HG02840 (cell line): Measurements from ENCODE around the gene TBL1X.

Source experiments
- ATAC-seq: cut with Tn5 transposase; IDR thresholded peaks from one replicate; pipeline ENCODE4 v1.9.1; 2021; ENCODE audit warnings: mild to moderate bottlenecking, moderate library complexity, moderate number of reproducible peaks; ENCODE audit not compliant: unreplicated experiment, low FRiP score

Gene TBL1X

DNA sequence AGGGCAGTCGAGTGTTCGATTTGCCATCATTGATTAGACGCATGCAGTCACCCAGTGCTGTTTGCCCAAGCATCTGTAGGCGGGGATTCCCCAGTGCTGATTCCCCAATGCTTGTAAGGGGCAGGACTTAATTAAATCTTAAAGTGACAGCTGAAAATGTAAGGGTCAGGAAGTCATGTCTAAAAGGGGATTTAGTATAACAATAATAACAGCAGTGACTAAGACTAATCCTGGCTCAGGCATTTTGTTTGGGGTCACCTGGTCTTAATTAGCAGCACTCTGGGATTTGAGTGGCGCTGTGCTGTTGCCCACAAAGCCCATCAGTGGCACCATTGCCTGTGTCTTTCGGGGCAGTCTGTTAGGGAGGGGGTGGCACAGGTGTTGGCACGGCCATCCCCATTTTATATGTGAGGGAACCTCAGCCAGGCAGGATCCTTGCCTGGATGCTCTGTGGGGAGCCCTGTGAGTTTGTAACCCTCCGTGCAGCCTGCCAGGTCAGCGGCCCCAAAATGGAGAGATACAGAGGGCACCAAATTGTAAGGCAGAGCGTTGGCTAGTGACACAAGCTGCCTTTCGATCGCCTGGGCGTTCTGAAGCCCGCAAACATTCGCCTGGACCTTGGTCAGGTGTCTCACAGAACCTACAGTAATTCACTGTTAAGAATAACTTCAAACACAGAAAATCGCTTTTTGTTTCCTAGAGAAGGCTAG is 146.7 kb downstream of the TBL1X start:
- no peak for ATAC-seq

DNA sequence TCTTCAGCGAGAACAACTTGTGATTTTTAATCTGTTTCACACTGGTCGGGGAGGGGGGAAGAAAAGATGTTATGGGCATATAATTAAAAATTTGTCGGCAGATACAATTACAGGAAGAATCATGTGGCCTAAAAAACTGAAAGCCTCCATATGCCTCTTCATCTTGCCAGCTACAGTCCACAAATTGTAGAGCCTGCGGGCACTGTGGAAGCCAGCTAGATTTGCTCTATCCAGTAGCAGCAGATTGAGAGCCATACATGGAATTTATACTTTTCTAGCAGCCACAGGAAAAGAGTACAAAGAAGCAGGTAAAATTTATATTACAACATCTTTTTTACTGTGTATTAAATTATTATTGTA is 147.3 kb downstream of the TBL1X start:
- ATAC-seq = no peak

DNA sequence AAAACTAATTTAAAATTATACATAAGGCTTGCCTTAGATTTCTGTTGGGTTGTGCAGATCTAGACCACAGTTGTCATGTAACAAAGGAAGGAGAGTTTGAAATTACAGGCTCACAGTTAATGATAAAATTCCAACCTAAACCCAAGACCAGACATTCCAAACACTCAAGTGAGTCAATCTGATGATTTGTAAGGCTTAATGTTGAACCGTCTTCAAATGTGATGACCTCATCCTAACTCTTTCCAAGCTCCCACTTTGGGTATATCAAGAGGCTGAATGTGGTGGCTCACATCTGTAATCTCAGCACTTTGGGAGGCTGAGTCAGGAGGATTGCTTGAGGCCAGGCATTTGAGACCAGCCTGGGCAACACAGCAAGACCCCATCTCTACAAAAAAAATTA is 149.2 kb downstream of the TBL1X start:
- ATAC-seq = no peak

DNA sequence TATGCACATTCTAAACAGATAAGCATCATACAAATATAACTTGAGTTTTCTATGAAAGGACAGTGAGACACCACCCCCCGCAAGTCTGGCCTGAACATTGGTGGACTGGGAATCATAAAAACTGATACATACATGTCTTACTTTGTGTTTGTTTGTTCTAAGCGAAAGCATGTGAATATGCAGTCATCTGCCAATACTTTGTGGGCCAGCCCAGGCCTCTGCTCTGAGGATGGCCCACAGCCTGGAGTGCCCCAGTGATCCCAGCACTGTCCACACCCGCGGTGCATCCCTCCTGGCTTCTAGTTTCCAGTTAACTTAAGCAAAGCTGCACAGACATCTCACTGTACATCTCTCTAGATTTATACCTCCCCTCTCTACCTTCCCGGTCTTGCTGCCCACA is 154.3 kb downstream of the TBL1X start:
- no peak for ATAC-seq

DNA sequence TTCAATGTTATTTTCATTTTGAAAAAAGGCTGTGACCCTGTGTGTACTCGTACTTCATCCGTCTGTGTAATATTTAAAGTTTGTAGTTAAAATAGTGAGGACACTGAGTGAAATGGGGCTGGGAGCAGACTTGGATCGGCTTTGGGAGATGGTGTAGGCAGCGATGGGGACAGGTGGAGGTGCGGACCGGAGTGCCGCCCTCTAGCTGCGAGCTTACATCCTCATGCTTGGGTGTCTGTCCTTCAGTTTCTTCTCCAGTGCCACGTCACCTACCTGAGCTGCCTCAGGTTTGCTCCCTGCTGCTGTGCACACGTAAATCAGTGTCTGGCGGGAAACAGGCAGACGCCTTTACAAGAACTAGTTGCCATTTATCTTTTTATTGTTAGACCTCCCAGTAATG is 154.7 kb downstream of the TBL1X start:
- ATAC-seq = no peak

DNA sequence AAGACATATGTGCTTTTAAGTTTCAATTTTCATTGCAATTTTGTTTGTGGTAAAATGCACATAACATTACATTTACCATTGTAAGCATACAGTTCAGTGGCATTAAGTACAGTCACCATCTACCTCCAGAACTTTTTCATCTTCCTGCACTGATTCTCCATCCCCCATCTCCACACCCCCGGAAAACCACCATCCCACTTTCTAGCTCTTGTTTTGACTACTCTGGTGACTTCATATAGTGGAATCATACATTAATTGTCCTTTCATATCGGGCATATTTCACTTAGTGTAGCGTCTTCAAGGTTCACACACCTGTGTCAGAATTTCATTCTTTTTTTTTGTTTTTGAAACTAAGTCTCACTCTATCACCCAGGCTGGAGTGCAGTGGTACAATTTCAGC is 157.3 kb downstream of the TBL1X start:
- ATAC-seq = no peak

DNA sequence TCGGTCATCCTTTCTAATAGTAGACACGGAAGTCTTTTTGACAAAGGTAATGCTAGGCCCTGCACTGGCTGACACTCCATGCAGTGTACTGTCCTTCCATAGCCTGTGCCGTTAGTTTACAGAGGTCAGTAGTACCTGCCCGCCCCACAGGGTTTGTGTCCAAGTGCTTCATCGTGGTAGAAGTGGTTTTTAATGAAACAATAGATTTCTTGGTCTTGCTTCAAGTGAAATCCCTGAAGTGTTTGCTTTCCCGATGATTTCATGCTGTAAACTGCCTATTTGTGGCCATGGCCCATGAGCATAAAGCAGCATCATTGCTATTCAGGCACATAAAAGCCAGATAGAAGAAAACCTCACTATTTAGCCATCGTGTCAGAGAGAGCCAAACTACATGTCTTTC is 161.5 kb downstream of the TBL1X start:
- ATAC-seq = no peak

DNA sequence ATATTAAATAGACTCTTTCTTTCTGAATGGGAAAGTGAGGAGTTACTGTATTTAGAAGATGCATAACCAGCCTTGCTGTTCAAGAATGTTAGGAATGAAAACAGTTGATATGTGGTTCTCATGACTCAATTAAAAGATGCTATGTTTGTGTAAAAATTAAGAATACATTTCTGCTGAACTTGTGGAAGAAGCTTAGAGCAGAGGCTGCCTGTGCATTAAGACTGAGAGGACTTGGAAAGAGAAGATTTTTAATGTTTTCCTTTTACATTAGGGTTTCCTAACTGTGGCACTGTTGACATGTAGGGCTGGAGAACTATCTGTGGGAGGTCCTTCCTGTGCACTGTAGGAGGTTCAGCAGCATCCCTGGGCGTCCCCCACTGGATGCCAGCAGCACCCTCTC is 163.1 kb downstream of the TBL1X start:
- no peak for ATAC-seq

DNA sequence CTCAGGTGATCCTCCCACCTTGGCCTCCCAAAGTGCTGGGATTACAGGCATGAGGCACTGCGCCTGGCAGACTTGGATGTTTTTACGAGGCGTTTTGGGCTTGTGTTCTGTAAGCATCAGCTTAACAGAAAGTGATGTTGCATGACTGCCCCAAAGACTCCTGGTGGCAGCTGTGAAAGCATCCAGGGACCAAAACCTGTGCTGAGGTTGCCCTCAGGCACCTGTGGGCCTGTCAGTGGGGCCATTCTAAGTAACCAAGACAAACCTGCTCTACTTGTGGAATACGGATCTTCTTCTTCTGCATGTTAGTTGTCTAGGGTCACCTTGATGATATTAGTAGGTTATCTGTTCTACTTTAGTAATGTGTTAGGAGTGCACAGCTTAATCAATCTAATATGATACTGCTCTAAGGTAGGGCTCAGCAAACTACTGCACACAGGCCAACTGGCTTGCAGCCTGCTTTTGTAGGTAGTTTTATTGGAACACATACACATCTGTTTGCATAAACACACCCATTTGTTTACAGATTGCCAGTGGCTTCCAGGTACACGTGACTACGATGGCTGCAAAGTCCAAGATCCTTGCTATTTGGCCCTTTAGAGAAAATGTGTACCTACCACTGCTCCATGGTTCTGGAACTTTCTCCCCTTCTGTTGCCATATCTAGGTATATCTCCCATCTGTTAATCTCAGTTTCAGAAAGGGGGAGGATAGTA is 164.1 kb downstream of the TBL1X start:
- ATAC-seq = no peak

DNA sequence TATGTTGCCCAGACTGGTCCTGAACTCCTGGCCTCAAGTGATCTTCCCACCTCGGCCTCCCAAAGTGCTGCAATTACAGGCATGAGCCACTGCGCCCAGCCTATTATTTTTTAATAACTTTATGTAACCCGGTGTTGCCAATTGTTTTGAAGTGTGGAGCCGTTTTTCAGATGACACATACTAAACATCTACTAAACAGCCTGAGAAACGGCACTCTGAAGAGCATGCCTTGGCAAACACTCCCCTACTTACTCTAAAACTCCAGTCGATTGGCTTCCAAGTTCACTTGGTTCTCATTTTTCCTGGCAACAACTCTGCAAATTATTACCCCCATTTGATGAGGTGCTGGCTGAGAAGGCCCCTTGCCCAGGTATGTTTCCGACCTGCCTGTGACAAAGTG is 169.7 kb downstream of the TBL1X start:
- ATAC-seq = no peak

DNA sequence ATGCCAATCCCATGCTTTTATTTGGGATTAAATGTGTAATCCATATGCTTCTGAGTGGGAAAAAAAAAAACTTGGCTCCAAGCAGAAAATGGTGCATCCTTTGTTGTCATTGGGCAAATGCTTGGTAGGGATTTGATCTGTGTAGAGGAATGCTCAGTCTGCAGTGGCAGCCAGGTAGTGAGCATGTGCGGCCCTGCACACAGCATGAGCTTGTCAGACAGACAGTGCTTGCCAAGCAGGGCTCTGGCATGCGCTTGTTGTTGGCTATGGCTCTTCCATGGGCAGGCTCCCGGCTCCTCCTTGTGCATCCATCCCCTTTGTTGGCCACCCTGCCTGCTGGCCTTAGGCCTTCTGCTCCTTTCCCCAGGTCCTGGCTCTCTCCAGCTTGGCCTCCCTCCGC is 170.5 kb downstream of the TBL1X start:
- ATAC-seq = no peak

DNA sequence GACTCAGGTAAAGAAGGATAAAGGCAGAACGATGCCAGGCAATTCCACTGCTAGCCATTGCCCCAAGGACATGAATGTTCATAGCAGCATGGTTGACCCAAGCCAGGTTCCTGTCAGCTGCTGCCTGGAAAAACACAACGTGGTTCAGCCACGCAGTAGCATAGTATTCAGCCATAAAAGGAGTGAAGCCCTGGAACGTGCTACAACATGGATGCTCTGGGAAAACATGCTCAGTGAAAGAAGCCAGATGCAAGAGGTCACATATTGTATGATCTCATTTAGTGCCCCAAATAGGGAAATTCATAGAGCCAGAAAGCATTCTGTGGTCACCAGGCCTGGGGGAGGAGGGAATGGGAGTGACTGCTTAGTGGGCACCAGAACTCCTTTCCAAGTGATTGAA is 170.9 kb downstream of the TBL1X start:
- no peak for ATAC-seq

DNA sequence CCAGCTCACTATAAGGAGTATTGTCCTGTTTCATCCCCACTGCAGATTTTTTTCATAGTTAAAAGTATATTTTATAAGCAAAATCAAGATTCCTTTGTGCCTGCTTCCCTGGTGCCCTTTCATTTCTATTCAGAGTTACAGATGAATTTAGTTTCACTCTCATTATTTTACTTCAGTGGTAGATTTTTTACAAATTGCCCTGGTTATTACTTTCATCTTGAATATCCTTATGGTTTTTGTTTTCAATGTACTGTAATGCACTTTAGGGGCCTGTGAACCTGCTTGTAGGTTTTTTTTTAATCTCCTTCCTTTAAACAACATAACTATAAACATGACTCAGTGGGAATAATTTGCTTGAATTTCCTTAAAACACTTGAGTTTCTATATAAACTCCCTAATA is 174.0 kb downstream of the TBL1X start:
- no peak for ATAC-seq

DNA sequence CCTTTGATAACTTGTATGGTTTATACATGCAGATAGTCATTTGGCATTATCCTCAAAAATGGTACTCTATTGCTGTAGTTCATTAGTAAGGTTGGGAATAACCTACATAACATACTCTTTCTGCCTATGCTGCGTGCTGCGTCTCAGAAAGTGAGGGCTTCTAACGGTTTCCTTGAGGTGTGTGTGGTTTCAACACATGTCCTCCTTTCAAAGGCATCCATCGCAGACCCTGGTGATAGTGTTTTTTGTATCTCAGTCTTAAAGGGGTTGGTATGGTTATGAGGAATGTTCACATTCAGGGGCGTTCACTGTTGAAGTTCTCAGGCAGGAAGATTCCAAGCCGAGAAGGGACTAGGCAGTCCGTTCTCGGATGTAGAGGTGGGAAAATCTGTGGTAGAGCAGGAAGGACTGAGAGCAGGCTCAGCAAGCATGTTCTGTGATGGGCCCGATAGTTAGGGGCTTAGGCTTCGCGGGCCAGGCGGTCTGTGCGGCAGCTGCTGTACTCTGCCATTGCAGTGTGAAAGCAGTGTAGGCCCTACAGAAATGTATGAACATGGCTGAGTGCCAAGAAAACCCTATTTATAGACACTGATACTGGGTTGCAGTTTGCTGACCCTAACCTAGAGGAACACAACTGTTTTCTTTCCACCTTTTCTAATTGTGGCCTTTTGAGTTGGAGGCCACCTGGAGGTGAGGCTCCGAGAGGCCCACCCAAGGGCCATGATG is 177.6 kb downstream of the TBL1X start:
- ATAC-seq = no peak

DNA sequence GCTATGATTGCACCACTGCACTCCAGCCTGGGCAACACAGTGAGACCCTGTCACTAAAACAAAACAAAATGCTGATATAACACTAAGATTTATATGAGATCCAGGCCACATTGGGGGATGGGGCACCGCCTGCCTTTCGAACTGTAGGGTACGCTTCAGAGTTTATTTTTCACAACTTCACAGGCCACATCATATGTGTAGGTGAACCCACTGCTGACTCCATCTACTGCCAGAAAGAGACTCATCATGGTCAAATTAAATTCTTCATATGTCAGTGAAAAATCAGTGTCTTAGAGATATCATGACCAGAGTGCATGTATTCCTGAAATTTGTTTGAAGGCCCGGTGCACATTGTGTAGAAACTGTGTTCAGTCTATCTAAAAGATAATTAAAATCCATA is 178.9 kb downstream of the TBL1X start:
- ATAC-seq = no peak

DNA sequence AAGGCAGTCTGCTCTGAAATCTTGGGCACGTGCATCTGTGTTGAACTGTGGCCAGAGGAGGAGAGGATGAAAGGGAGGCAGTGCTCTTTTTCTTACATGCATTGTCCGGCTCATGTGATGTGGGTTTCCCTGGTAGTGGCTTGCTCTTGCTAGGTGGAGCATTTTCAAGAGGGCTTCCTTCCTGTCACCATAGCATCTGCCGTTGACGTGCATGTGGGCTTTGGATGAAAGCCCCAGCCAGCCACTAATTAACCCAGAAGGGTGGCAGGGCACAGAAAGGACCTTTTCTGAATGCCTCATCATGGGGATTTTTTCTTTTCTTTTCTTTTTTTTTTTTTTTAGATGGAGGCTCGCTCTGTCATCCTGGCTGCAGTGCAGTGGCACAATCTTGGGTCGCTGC is 179.5 kb downstream of the TBL1X start:
- peak; percentile 89 for ATAC-seq

DNA sequence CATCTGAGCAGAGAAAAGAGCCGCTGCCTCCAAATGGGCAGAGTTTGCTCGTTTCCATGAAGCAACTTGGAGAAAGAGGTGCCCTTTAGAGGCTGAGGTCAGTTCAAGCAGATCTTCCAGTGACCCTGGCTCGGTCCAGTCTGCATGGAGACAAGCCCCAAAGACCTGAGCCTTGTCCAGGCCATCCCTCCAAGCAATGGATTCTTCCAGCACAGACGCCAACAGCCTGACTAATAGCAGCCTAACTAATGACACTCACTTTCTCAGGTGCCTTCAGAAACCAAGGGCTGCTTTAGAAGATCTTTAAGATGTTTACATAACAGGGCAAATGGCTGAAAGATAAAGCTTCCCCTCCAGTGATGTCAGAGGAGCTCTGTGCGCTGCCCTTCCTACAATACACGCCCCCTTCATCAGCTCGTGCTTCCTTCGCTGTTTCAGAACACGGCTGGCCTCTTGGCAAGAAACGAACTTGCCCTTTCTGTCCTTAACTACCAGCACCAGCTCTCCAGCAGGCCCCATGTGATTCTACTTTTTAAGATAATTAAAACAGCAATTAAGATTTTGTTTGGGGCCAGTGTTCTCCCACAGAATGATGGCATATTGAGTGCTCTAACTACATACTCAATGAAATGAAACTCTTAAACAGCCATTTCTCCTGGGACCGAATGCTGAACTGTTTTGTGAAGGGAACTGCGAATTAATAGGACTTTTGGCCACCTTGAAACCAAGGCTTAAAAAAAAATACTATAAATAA is 181.8 kb downstream of the TBL1X start:
- no peak for ATAC-seq

DNA sequence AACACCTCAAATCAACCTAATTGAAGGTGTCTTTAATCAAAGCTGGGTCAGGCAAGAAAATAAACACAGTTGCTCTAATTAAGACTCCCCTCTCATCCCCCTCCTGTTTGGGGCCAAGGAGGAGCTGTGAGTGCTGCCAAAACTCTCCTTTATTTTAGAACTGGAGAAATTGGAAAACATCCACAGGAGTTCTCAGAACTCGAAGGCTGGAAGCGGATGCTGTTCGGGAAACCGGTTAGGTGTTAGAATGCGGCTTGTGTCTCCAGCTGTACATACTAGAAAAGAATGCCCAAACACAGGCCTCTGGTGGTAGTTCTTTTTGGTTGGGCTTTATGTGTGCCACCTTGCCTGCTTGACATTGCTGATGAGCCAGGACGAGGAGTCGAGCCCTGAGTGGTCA is 182.6 kb downstream of the TBL1X start:
- ATAC-seq = no peak

DNA sequence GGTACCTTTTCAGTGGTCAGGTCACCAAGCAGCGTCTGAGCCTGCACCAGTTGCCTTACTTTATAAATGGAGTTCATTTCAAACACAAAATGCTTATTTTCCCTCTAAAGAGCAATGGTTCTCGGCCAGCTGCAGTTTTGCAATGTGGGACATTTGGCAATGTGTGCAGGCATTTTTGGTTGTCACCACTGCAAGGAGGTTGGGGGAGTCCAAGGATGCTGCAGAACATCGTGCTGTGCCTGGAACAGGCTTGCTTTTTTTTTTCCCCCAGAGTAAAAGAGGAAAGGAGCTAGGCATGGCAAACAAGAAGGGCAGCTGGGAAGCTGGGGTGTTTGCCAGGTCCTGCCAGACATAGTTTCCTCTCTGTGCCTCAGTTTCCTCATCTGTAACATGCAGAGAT is 185.2 kb downstream of the TBL1X start:
- no peak for ATAC-seq

DNA sequence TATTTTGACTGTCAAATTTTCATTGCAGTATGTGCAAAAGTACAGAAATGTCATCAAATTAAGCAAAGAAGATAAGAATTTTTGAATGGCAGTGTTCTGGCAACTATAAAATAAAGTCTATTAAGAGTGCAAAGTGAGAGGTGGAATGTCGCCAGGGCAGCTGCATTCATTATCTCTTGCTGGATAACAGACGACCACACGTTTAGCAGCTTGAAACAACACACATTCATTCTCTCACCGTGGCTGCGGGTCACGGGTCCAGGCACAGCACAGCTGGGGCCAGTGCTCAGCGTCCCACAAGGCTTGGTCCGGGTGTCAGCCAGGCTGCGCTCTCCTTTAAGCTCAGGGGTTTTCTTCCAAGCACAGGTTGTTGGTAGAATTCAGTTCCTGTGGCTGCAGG is 186.9 kb downstream of the TBL1X start:
- no peak for ATAC-seq

DNA sequence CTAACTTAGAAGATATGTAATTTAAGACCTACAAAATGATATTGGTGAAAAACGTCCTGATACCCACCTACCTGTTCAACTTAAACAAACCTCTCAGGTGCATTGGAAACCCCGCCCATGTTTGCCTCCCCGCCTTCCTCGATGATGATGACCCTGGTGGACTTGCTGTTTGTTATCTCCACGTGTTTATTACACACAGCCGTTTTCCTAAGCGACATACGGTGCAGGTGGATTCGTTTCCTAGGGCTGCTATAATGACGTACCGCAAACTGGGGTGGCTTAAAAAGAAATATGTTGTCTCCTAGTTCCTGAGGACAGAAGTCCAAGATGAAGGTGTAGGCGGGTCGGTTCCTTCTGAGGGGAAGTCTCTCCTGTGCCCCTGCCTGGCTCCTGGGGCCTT is 190.1 kb downstream of the TBL1X start:
- no peak for ATAC-seq
